ENCODE results near the gene SYNPR. TPM values are rescaled to one million over a fixed set of nuclear protein-coding genes. Genes with fewer than 3 reads are reported as not detected.

Gene SYNPR
- total RNA-seq, 1 experiment from 2014 or later = 0.85 TPM

DNA sequence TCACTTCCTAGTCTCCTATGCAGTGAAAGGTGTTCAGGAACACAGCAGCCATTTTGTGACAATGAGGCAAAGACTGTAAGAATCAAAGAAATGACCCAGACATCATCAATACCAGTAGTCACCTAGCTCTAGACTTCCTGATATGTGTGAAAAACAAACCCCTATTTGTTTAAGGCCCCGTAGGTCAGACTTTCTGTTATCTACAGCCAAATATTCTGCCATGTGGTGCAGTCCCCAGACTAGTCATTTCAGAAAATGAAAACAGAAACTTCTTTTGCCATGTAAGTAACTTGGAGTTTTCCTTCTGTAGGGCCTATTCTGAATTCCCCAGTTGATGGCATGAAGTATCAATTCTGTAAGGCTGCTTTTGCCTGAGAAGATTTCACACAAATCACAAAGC is 192.6 kb downstream of the SYNPR start:
- H3K9me3 Mint-ChIP-seq = peaks cover 6% of the 10 kb centered on the region
- no peak overlapping the region for H3K4me3 Mint-ChIP-seq
- ATAC-seq (no peak), DNase-seq (ENCODE audit: low spot score) (no peak)
- no peak for TF ChIP-seq TEAD1 (CRISPR knock-in tag; IDR thresholded peaks at IDR 0.05)
- TF ChIP-seq CREB1 (CRISPR knock-in tag; IDR thresholded peaks at IDR 0.05) = no peak
- no peak for TF ChIP-seq FOXP1 (CRISPR knock-in tag; IDR thresholded peaks at IDR 0.05; ENCODE audit: borderline replicate concordance)
- TF ChIP-seq ZNF396 (CRISPR knock-in tag; IDR thresholded peaks at IDR 0.05; ENCODE audit: borderline replicate concordance) = no peak
- TF ChIP-seq ZNF232 (CRISPR knock-in tag; IDR thresholded peaks at IDR 0.05) = no peak
- no peak for TF ChIP-seq NFYB (CRISPR knock-in tag; conservative IDR thresholded peaks at IDR 0.05; ENCODE audit: low read depth)
- TF ChIP-seq, protein P1, sequence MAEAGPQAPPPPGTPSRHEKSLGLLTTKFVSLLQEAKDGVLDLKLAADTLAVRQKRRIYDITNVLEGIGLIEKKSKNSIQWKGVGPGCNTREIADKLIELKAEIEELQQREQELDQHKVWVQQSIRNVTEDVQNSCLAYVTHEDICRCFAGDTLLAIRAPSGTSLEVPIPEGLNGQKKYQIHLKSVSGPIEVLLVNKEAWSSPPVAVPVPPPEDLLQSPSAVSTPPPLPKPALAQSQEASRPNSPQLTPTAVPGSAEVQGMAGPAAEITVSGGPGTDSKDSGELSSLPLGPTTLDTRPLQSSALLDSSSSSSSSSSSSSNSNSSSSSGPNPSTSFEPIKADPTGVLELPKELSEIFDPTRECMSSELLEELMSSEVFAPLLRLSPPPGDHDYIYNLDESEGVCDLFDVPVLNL (CRISPR knock-in tag; IDR thresholded peaks at IDR 0.05; ENCODE audit: borderline replicate concordance, low read depth) = no peak
- no peak for TF ChIP-seq JAZF1 (CRISPR knock-in tag; IDR thresholded peaks at IDR 0.05)
- TF ChIP-seq, protein P2, sequence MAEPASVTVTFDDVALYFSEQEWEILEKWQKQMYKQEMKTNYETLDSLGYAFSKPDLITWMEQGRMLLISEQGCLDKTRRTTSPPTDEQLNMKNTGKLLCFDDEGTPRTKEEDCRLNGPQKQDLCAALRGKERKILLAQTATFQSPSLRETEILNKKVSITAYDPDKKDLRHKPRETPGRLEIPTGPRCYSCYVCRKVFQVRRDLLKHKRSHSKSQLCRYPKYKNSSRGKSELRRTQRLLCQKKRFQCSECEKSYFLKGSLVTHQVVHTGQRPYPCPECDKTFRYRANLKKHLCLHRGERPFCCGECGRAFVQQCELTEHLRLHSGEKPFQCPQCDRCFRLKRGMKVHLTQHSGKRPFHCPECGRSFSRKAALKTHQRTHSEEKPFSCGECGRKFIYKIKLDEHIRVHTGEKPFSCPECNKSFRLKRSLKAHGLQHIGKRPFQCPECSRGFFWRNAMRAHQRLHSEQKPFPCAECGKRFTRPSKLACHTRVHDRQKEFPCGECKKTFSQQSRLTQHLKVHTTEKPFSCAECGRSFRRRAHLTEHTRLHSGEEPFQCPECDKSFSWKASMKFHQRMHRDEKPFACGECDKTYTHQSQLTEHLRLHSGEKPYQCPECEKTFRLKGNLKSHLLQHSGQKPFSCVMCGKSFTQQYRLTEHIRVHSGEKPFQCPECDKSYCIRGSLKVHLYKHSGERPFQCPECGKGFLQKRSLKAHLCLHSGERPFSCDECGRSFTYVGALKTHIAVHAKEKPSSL (CRISPR knock-in tag; conservative IDR thresholded peaks at IDR 0.05) = no peak
- no peak for TF ChIP-seq HMGA2 (CRISPR knock-in tag; IDR thresholded peaks at IDR 0.05)
- no peak for TF ChIP-seq ZNF219 (CRISPR knock-in tag; IDR thresholded peaks at IDR 0.05; ENCODE audit: borderline replicate concordance)
- no peak for TF ChIP-seq SMAD3 (CRISPR knock-in tag; IDR thresholded peaks at IDR 0.05; ENCODE audit: borderline replicate concordance)
- TF ChIP-seq ZNF416 (CRISPR knock-in tag; IDR thresholded peaks at IDR 0.05) = no peak
- TF ChIP-seq, protein P3, sequence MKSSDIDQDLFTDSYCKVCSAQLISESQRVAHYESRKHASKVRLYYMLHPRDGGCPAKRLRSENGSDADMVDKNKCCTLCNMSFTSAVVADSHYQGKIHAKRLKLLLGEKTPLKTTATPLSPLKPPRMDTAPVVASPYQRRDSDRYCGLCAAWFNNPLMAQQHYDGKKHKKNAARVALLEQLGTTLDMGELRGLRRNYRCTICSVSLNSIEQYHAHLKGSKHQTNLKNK (CRISPR knock-in tag; IDR thresholded peaks at IDR 0.05) = no peak
- TF ChIP-seq, protein P4, sequence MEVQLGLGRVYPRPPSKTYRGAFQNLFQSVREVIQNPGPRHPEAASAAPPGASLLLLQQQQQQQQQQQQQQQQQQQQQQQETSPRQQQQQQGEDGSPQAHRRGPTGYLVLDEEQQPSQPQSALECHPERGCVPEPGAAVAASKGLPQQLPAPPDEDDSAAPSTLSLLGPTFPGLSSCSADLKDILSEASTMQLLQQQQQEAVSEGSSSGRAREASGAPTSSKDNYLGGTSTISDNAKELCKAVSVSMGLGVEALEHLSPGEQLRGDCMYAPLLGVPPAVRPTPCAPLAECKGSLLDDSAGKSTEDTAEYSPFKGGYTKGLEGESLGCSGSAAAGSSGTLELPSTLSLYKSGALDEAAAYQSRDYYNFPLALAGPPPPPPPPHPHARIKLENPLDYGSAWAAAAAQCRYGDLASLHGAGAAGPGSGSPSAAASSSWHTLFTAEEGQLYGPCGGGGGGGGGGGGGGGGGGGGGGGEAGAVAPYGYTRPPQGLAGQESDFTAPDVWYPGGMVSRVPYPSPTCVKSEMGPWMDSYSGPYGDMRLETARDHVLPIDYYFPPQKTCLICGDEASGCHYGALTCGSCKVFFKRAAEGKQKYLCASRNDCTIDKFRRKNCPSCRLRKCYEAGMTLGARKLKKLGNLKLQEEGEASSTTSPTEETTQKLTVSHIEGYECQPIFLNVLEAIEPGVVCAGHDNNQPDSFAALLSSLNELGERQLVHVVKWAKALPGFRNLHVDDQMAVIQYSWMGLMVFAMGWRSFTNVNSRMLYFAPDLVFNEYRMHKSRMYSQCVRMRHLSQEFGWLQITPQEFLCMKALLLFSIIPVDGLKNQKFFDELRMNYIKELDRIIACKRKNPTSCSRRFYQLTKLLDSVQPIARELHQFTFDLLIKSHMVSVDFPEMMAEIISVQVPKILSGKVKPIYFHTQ (CRISPR knock-in tag; IDR thresholded peaks at IDR 0.05) = no peak
- TF ChIP-seq, protein P5, sequence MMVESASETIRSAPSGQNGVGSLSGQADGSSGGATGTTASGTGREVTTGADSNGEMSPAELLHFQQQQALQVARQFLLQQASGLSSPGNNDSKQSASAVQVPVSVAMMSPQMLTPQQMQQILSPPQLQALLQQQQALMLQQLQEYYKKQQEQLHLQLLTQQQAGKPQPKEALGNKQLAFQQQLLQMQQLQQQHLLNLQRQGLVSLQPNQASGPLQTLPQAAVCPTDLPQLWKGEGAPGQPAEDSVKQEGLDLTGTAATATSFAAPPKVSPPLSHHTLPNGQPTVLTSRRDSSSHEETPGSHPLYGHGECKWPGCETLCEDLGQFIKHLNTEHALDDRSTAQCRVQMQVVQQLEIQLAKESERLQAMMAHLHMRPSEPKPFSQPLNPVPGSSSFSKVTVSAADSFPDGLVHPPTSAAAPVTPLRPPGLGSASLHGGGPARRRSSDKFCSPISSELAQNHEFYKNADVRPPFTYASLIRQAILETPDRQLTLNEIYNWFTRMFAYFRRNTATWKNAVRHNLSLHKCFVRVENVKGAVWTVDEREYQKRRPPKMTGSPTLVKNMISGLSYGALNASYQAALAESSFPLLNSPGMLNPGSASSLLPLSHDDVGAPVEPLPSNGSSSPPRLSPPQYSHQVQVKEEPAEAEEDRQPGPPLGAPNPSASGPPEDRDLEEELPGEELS (CRISPR knock-in tag; IDR thresholded peaks at IDR 0.05) = no peak
- TF ChIP-seq, protein P6, sequence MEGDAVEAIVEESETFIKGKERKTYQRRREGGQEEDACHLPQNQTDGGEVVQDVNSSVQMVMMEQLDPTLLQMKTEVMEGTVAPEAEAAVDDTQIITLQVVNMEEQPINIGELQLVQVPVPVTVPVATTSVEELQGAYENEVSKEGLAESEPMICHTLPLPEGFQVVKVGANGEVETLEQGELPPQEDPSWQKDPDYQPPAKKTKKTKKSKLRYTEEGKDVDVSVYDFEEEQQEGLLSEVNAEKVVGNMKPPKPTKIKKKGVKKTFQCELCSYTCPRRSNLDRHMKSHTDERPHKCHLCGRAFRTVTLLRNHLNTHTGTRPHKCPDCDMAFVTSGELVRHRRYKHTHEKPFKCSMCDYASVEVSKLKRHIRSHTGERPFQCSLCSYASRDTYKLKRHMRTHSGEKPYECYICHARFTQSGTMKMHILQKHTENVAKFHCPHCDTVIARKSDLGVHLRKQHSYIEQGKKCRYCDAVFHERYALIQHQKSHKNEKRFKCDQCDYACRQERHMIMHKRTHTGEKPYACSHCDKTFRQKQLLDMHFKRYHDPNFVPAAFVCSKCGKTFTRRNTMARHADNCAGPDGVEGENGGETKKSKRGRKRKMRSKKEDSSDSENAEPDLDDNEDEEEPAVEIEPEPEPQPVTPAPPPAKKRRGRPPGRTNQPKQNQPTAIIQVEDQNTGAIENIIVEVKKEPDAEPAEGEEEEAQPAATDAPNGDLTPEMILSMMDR (IDR thresholded peaks at IDR 0.05) = no peak
- no peak for TF ChIP-seq NR1H2 (CRISPR knock-in tag; IDR thresholded peaks at IDR 0.05)
- TF ChIP-seq ETV6 (CRISPR knock-in tag; IDR thresholded peaks at IDR 0.05) = no peak
- ChIA-PET POLR2A (no interaction called here), CTCF (no interaction called here)
- no peak overlapping the region for H3K27ac Mint-ChIP-seq
- H3K4me1 Mint-ChIP-seq = peaks cover 6% of the 10 kb centered on the region
- H3K27me3 Mint-ChIP-seq (ENCODE audit: low read depth) = peaks cover 3% of the 10 kb centered on the region; the same call in 1 of the 2 replicates
- H3K36me3 Mint-ChIP-seq = no peaks in the 10 kb centered on the region

Measured in WTC11 (cell line).